Measurements from ENCODE around the gene DELE1.

The DELE1 gene

GRCh38 chr5:141969783-141970771, 46.4 kb downstream of the DELE1 start:
- no peak for TF ChIP-seq OSR1 (CRISPR knock-in tag; IDR thresholded peaks at IDR 0.05)
- no peak for TF ChIP-seq ZFP3 (CRISPR knock-in tag; IDR thresholded peaks at IDR 0.05)
- no peak for ATAC-seq

- no peak for ATAC-seq
- no peak for TF ChIP-seq ARNTL (CRISPR knock-in tag; IDR thresholded peaks at IDR 0.05; ENCODE audit: borderline replicate concordance, low read depth)
- TF ChIP-seq ZNF70 (CRISPR knock-in tag; IDR thresholded peaks at IDR 0.05) = no peak
- no peak for TF ChIP-seq GLIS3 (CRISPR knock-in tag; IDR thresholded peaks at IDR 0.05)
- no peak for TF ChIP-seq TOX (CRISPR knock-in tag; IDR thresholded peaks at IDR 0.05; ENCODE audit: borderline replicate concordance)
- TF ChIP-seq CSRNP3 (CRISPR knock-in tag; IDR thresholded peaks at IDR 0.05) = no peak
- no peak for TF ChIP-seq CREB5 (CRISPR knock-in tag; IDR thresholded peaks at IDR 0.05; ENCODE audit: low read depth)
- TF ChIP-seq POU6F1 (CRISPR knock-in tag; IDR thresholded peaks at IDR 0.05; ENCODE audit: borderline replicate concordance, low read depth) = no peak
- no peak for TF ChIP-seq PPARA (CRISPR knock-in tag; IDR thresholded peaks at IDR 0.05; ENCODE audit: borderline replicate concordance)
Observed at GRCh38 chr5:141973871-141974595, 50.4 kb downstream of the DELE1 start.

- no peak for ATAC-seq
- TF ChIP-seq ZFP3 (CRISPR knock-in tag; IDR thresholded peaks at IDR 0.05) (no peak), CSDC2 (CRISPR knock-in tag; IDR thresholded peaks at IDR 0.05) (no peak), OSR1 (CRISPR knock-in tag; IDR thresholded peaks at IDR 0.05) (no peak), TOX (CRISPR knock-in tag; IDR thresholded peaks at IDR 0.05; ENCODE audit: borderline replicate concordance) (no peak), SNAI2 (CRISPR knock-in tag; IDR thresholded peaks at IDR 0.05) (no peak), ZNF565 (CRISPR knock-in tag; conservative IDR thresholded peaks at IDR 0.05; ENCODE audit: low read depth) (no peak), ZFP30 (CRISPR knock-in tag; IDR thresholded peaks at IDR 0.05) (no peak)
Observed at GRCh38 chr5:141976176-141976575, 52.5 kb downstream of the DELE1 start.

GRCh38 chr5:141978389-141978788, 54.7 kb downstream of the DELE1 start:
- ATAC-seq = no peak
- TF ChIP-seq CREB5 (CRISPR knock-in tag; IDR thresholded peaks at IDR 0.05; ENCODE audit: low read depth) (no peak), ZFP3 (CRISPR knock-in tag; IDR thresholded peaks at IDR 0.05) (no peak), GLIS3 (CRISPR knock-in tag; IDR thresholded peaks at IDR 0.05) (no peak), CSRNP3 (CRISPR knock-in tag; IDR thresholded peaks at IDR 0.05) (no peak), SNAI2 (CRISPR knock-in tag; IDR thresholded peaks at IDR 0.05) (no peak), POU6F1 (CRISPR knock-in tag; IDR thresholded peaks at IDR 0.05; ENCODE audit: borderline replicate concordance, low read depth) (no peak), CSDC2 (CRISPR knock-in tag; IDR thresholded peaks at IDR 0.05) (no peak), TCF4 (CRISPR knock-in tag; IDR thresholded peaks at IDR 0.05; ENCODE audit: borderline replicate concordance) (no peak), OSR1 (CRISPR knock-in tag; IDR thresholded peaks at IDR 0.05) (no peak), ZFP30 (CRISPR knock-in tag; IDR thresholded peaks at IDR 0.05) (no peak), ESRRG (CRISPR knock-in tag; IDR thresholded peaks at IDR 0.05) (no peak)
